ENCODE measurements around the gene METTL22. TPM values are rescaled to one million over a fixed set of nuclear protein-coding genes. Genes with fewer than 3 reads are reported as not detected.
A peak's percentile ranks its signal among the peaks of the same experiment; 100 is the strongest.

The METTL22 gene
- total and polyA plus RNA-seq, 7 experiments from 2014 or later = 16.6 to 59.4 (median 37.6) TPM

- H3K27me3 Mint-ChIP-seq = peaks cover 0 to 3% (median 0%) of the 10 kb centered on the region in 5 donors
- no peak for ATAC-seq
- CTCF ChIA-PET = no interaction called here
- no peak overlapping the region for H3K27ac ChIP-seq (ENCODE audit: low read depth, low read length)
- peaks cover 0 to 30% (median 4%) of the 10 kb centered on the region in 3 experiments for H3K36me3 ChIP-seq (ENCODE audit: control insufficient read depth in 2 of 3, insufficient read depth in 3 of 3, low read length in 3 of 3)
- DNase-seq = no peak
- H3K36me3 Mint-ChIP-seq = peaks cover 6 to 34% (median 10%) of the 10 kb centered on the region in 5 donors
- H3K9me3 Mint-ChIP-seq = no peaks in the 10 kb centered on the region
- H3K4me3 Mint-ChIP-seq = no peak overlapping the region
- H3K27ac Mint-ChIP-seq = no peak overlapping the region
- peaks cover 0 to 7% (median 6%) of the 10 kb centered on the region in 7 donors for H3K4me1 Mint-ChIP-seq
- peaks cover 0 to 6% of the 10 kb centered on the region in 2 donors for H3K4me1 ChIP-seq (ENCODE audit: control insufficient read depth in 2 of 2, insufficient read depth in 2 of 2, low read length in 2 of 2)
- no peak overlapping the region for H3K4me3 ChIP-seq (ENCODE audit: low read length)
- H3K27me3 ChIP-seq (ENCODE audit: control insufficient read depth in 2 of 2, insufficient read depth in 2 of 2, low read length in 2 of 2) = no peaks in the 10 kb centered on the region
- intact Hi-C loops (cut with micrococcal nuclease) = no loop called here
- no peaks in the 10 kb centered on the region for H3K9me3 ChIP-seq (ENCODE audit: control insufficient read depth in 2 of 3, low read length in 3 of 3)
- POLR2A ChIA-PET = no interaction called here
These were observed 48.0 kb downstream of the METTL22 start for GRCh38 chr16:8669481-8669880.

- no peaks in the 10 kb centered on the region for H3K27me3 ChIP-seq (ENCODE audit: control insufficient read depth in 2 of 2, insufficient read depth in 2 of 2, low read length in 2 of 2)
- DNase-seq (no peak), ATAC-seq (no peak)
- no peak overlapping the region for H3K27ac ChIP-seq (ENCODE audit: low read depth, low read length)
- Mint-ChIP-seq H3K36me3 (peaks cover 6 to 30% (median 10%) of the 10 kb centered on the region in 5 donors), H3K9me3 (no peaks in the 10 kb centered on the region), H3K27me3 (peaks cover 0 to 3% (median 0%) of the 10 kb centered on the region in 5 donors), H3K27ac (no peak overlapping the region), H3K4me1 (peaks cover 4 to 11% (median 8%) of the 10 kb centered on the region in 7 donors), H3K4me3 (no peak overlapping the region)
- H3K36me3 ChIP-seq (ENCODE audit: control insufficient read depth in 2 of 3, insufficient read depth in 3 of 3, low read length in 3 of 3) = peaks cover 0 to 25% (median 4%) of the 10 kb centered on the region in 3 experiments
- ChIA-PET CTCF (no interaction called here), POLR2A (no interaction called here)
- H3K4me3 ChIP-seq (ENCODE audit: low read length) = no peak overlapping the region
- H3K4me1 ChIP-seq (ENCODE audit: control insufficient read depth in 2 of 2, insufficient read depth in 2 of 2, low read length in 2 of 2) = peaks cover 3 to 11% of the 10 kb centered on the region in 2 donors
- no peaks in the 10 kb centered on the region for H3K9me3 ChIP-seq (ENCODE audit: control insufficient read depth in 2 of 3, low read length in 3 of 3)
- intact Hi-C loops (cut with micrococcal nuclease) = loop anchor here in 1 of 2 donors (5.0 to 10.0 kb wide), 2 partner anchors 422 to 465 kb away; partner anchors contain the start of gene HAPSTR1
These were observed 48.6 kb downstream of the METTL22 start for GRCh38 chr16:8670014-8670560.

DNA sequence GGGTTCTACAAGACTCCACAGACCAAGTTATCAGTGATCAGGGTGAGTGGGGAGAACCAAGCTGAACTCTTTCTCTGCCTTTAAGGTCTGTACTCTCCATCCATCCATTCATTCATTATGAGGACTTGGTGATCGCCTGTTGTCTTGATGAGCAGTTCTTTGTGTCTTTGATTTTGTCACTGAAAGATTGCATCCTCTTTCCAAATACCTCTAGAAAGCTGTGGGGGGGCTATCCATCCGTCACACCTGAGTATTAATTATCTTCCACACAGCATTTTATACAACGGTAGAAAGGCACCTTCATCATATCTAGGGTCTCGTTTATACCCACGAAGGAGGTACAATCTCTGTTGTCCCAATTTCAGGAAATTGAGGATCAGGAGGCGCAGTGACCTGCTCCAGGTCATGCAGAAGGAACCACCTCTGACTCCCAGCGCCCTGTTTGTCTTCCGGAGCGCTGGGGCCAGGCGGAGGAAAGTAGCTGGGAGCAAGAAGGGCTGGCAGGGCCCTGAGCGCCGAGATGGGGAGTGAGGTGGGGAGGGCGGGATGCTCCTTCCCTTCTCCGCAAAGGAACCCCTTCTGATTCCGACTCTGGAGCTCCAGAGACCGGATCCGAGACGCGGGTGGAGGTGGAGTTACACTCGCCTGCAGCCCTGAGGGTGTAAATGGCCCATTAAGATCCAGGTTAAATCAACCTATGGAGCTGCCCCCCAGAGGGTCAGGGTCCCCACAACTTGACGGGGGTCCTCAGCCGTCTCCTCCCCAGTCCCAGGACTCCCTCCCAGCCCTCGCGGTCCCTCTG is 52.3 kb downstream of the METTL22 start:
- POLR2A ChIA-PET = interaction anchor here (0.7 to 1.6 kb wide), 4 partner anchors 9 to 419 kb away, joined by 3 to 5 read pairs (median 4); partner anchors contain the start of genes CARHSP1 and HAPSTR1
- no peak for DNase-seq

GRCh38 chr16:8674413-8675022 is 53.0 kb downstream of the METTL22 start, which contains the start of gene ABAT:
Gene ABAT (plus strand): TSS chr16:8674617. CDS start chr16:8735740, 61,123 bp downstream.
- Mint-ChIP-seq H3K27me3 (peaks cover 0 to 7% (median 0%) of the 10 kb centered on the region in 5 donors), H3K36me3 (peaks cover 3 to 15% (median 10%) of the 10 kb centered on the region in 5 donors), H3K4me1 (peaks cover 6 to 22% (median 19%) of the 10 kb centered on the region in 7 donors), H3K4me3 (peak within 1 kb of the TSS; percentile 78 to 93 (median 88)), H3K27ac (peak within 1 kb of the TSS; percentile 58 to 91 (median 78)), H3K9me3 (peaks cover 0 to 4% (median 0%) of the 10 kb centered on the region in 11 donors)
- no peaks in the 10 kb centered on the region for H3K9me3 ChIP-seq (ENCODE audit: control insufficient read depth in 2 of 3, low read length in 3 of 3)
- no peaks in the 10 kb centered on the region for H3K36me3 ChIP-seq (ENCODE audit: control insufficient read depth in 2 of 3, insufficient read depth in 3 of 3, low read length in 3 of 3)
- peak; percentile 83 to 92 (median 87) for DNase-seq
- CTCF ChIA-PET = no interaction called here
- peak within 1 kb of the TSS; percentile 70 for H3K27ac ChIP-seq (ENCODE audit: low read depth, low read length)
- intact Hi-C loops (cut with micrococcal nuclease) = loop anchor here (1.0 to 10.0 kb wide), 9 partner anchors 53 to 460 kb away; partner anchors contain the start of genes HAPSTR1 (in 2 of the 2), METTL22 (in 2 of the 2), PMM2 (in 2 of the 2) and TMEM186 (in 2 of the 2)
- POLR2A ChIA-PET = interaction anchor here (0.7 to 1.6 kb wide), 3 partner anchors 8 to 417 kb away, joined by 3 to 5 read pairs (median 4); partner anchors contain the start of genes CARHSP1 and HAPSTR1
- peak; percentile 99 for ATAC-seq
- H3K27me3 ChIP-seq (ENCODE audit: control insufficient read depth in 2 of 2, insufficient read depth in 2 of 2, low read length in 2 of 2) = no peaks in the 10 kb centered on the region
- peaks cover 9 to 18% of the 10 kb centered on the region in 2 donors for H3K4me1 ChIP-seq (ENCODE audit: control insufficient read depth in 2 of 2, insufficient read depth in 2 of 2, low read length in 2 of 2)
- H3K4me3 ChIP-seq (ENCODE audit: low read length) = peak within 1 kb of the TSS; percentile 57

More for the DNA sequence above, 52.3 kb downstream of the METTL22 start:
- Histone ChIP-seq H3K36me3 (ENCODE audit: control insufficient read depth in 2 of 3, insufficient read depth in 3 of 3, low read length in 3 of 3) (no peaks in the 10 kb centered on the region), H3K4me3 (ENCODE audit: low read length) (peak overlapping the region; percentile 57), H3K9me3 (ENCODE audit: control insufficient read depth in 2 of 3, low read length in 3 of 3) (no peaks in the 10 kb centered on the region), H3K27ac (ENCODE audit: low read depth, low read length) (peak overlapping the region; percentile 30), H3K27me3 (ENCODE audit: control insufficient read depth in 2 of 2, insufficient read depth in 2 of 2, low read length in 2 of 2) (no peaks in the 10 kb centered on the region), H3K4me1 (ENCODE audit: control insufficient read depth in 2 of 2, insufficient read depth in 2 of 2, low read length in 2 of 2) (peaks cover 9 to 18% of the 10 kb centered on the region in 2 donors)
- Mint-ChIP-seq H3K4me1 (peaks cover 6 to 22% (median 19%) of the 10 kb centered on the region in 7 donors), H3K36me3 (peaks cover 3 to 12% (median 5%) of the 10 kb centered on the region in 5 donors), H3K9me3 (peaks cover 0 to 3% (median 0%) of the 10 kb centered on the region in 11 donors), H3K27me3 (peaks cover 0 to 7% (median 0%) of the 10 kb centered on the region in 5 donors), H3K4me3 (peak overlapping the region; percentile 71 to 91 (median 86)), H3K27ac (peak overlapping the region in 6 of 9 donors; percentile 67 to 91 (median 74))
- intact Hi-C loops (cut with micrococcal nuclease) = loop anchor here (1.0 to 10.0 kb wide), 9 partner anchors 53 to 461 kb away; partner anchors contain the start of genes HAPSTR1 (in 2 of the 2), METTL22 (in 2 of the 2), PMM2 (in 2 of the 2) and TMEM186 (in 2 of the 2)
- no peak for ATAC-seq
- CTCF ChIA-PET = interaction anchor here (0.6 kb wide), 1 partner anchor 207 kb away, joined by 3 read pairs; no protein-coding TSS in a partner anchor

GRCh38 chr16:8675183-8676159 is 54.0 kb downstream of the METTL22 start:
- CTCF ChIA-PET = no interaction called here
- Mint-ChIP-seq H3K4me1 (peaks cover 6 to 22% (median 19%) of the 10 kb centered on the region in 7 donors), H3K27me3 (peaks cover 0 to 7% (median 0%) of the 10 kb centered on the region in 5 donors)

More at GRCh38 chr16:8675183-8676159, 54.0 kb downstream of the METTL22 start:
- peaks cover 9 to 18% of the 10 kb centered on the region in 2 donors for H3K4me1 ChIP-seq (ENCODE audit: control insufficient read depth in 2 of 2, insufficient read depth in 2 of 2, low read length in 2 of 2)
- peak overlapping the region; percentile 34 to 90 (median 75) for H3K27ac Mint-ChIP-seq
- ATAC-seq = peak; percentile 33
- peak in 3 of 9 donors; percentile 14 to 54 (median 51) for DNase-seq
- H3K9me3 Mint-ChIP-seq = peaks cover 0 to 11% (median 4%) of the 10 kb centered on the region in 11 donors
- peak overlapping the region; percentile 78 to 93 (median 88) for H3K4me3 Mint-ChIP-seq
- peak overlapping the region; percentile 57 for H3K4me3 ChIP-seq (ENCODE audit: low read length)
- peak overlapping the region; percentile 70 for H3K27ac ChIP-seq (ENCODE audit: low read depth, low read length)
- peaks cover 6 to 20% (median 17%) of the 10 kb centered on the region in 5 donors for H3K36me3 Mint-ChIP-seq
- H3K9me3 ChIP-seq (ENCODE audit: control insufficient read depth in 2 of 3, low read length in 3 of 3) = no peaks in the 10 kb centered on the region
- POLR2A ChIA-PET = no interaction called here
- intact Hi-C loops (cut with micrococcal nuclease) = loop anchor here (2.0 to 10.0 kb wide), 4 partner anchors 55 to 459 kb away; partner anchors contain the start of genes HAPSTR1 (in 1 of the 2) and METTL22 (in 1 of the 2)
- no peaks in the 10 kb centered on the region for H3K27me3 ChIP-seq (ENCODE audit: control insufficient read depth in 2 of 2, insufficient read depth in 2 of 2, low read length in 2 of 2)
- H3K36me3 ChIP-seq (ENCODE audit: control insufficient read depth in 2 of 3, insufficient read depth in 3 of 3, low read length in 3 of 3) = no peaks in the 10 kb centered on the region

Data from naive thymus-derived CD4-positive, alpha-beta T cell (primary cell).